Esophagus muscularis mucosa (tissue), 3 donors: ENCODE data around the gene GRID1.

Source experiments
- CTCF ChIP-seq, 3 experiments: fragments of 200-600 bp in 2 of 3; fragments of 450-650 bp in 1 of 3; sonication (generic) in 2 of 3; IDR thresholded peaks; one replicate each; pipeline ENCODE4 v1.5.1; 2017 to 2019; ENCODE audit warnings: antibody characterized with exemption in 3 of 3, mild to moderate bottlenecking in 2 of 3, moderate library complexity in 1 of 3
- POLR2A ChIP-seq: fragments of 450-650 bp; IDR thresholded peaks from one replicate; pipeline ENCODE4 v1.6.1; 2017; ENCODE audit warnings: antibody characterized with exemption, moderate library complexity, mild to moderate bottlenecking, low read depth

DNA sequence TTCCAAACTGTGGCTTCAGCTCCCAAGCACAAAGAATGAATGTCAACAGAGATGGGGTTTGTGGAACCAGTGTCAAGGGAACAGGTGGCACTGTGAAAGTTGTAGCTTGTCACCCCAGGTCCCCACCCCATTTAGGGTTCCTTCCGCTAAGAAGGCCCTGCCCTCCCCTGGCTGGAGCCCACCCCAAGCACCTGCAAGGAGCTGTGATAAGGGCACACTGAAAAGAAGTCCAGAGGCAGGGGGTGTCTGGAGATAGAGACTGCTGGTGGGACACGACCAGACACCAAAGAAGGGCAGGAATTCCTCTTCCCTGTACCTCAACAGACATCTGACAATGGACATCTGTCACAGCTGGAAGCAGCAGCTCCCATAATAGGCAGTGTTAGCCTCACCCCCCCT is 4.5 kb downstream of the GRID1 start:
- no peak for TF ChIP-seq CTCF (IDR thresholded peaks at IDR 0.05)
- TF ChIP-seq POLR2A, result no peak
